HUDEP-2 (cell line): ENCODE measurements around the gene LMO7.
"Not testable (repeated sequence)": the region's sequence is repeated elsewhere in the genome, so short reads cannot be mapped to it uniquely, and the experiment has no call there.

ENCODE experiments used
- DNase-seq, 76 experiments: peaks; one replicate each; lab custom pipeline; 2025; ENCODE audit not compliant: unreplicated experiment in 76 of 76; lab: John Stamatoyannopoulos, UW

LMO7 gene

DNA sequence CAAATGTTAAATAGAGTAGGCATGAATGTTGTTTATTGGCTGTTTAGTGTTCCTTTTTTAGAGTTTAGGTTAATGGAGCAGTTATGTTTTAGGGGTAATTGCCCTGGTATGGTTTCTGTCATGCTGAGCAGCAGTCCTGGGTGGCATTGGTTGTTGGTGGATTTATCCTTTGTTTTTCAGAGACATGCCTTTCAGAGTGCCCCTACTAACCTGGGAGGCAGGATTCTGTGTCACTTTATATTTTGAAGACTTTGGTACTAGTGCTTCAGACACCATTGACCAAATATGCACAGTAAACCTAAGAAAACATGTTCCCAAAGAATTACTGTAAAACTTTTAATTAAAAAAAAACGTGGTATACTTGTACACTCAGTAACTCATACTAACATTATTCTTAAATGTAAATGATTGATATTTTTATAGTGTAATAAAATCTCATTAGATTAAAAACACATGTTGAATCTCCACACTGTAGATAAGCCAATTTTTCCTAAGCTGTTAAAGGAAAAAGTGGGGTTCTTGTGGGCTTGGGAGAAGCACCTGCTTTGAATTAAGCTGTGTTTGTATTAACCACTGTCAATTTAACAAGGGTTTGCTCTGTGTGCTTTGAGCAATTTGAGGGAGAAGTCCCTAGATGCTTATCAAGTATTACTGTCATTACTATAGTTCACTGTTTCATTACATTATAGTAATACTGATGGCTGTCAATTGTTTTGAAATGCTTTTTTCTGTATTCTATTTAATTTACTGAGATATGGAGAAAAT is 133.2 kb downstream of the LMO7 start:
- no peak for DNase-seq

DNA sequence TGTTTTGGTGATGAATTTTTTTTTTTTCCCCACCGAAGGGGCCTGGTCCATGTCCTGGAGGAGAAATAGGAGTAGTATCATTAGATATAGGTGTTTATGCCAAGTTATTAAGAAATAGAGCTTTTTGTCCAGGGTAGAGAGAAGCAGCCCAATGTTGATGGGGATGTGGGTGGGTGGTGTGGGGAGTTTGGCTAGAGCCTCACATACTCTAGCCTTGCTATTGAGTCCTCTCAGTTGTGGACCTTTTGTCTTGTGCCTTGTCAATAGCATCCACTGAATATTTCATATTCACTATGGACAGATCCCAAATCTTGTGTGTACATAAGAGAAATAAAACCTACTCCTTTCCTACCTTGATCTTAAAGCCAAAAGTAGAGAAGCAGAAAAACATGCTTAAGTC is 134.0 kb downstream of the LMO7 start:
- no peak for DNase-seq

DNA sequence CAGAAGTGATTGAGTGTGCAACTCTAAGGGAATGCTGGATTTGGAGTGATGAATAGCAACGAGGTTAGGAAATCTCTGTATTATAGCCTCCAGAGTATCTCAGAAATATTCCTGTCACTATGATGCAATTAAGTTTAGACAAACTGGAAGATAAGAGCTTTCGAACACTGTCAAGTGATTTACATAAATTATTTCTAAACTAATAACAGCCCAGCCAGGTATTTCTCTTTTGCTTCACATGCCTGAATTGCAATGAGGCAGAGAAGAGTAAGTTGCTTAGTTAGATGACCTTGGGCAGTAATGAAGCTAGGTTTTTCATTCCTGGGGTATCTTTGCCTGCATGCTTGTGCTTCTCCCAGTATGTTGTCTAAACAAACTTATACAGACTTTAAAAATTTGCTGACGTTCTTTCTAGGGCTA is 134.5 kb downstream of the LMO7 start:
- DNase-seq: no peak

DNA sequence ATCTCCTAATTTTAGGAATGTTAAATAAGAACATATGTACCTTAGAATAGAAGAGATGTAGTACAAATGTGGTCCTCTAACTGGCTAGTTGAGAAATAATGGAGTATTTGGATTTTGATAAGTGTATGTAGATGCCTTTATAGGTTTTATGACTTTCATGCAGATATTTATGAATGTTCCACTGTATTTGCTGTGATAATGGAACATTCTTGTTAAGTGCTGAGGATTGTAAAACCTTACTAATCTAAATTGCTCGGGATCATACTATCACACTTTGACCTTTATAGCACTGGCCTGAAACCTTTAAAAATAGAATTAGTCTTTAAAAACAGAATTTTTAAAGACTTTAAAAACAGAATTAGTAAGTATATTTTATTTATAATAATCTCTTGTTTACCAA is 135.1 kb downstream of the LMO7 start:
- no peak for DNase-seq

DNA sequence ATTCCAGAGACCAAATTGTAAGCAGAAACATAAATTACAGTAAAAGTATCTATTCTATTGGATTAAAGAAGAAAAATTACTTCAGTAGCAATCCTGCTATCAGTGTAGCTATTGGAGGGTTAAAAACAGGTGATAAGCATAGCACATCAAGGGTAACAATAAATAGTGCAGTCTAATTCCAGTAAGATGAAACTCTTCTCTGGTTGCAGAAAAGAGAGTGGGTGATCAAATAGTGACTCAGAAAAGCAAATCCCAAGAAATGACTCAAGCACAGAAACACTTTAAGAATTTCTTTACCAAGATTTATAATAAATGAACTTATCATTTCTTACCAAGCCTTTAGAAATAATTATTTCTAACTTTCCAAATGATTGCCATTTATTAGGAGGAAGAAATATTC is 135.7 kb downstream of the LMO7 start:
- no peak for DNase-seq

DNA sequence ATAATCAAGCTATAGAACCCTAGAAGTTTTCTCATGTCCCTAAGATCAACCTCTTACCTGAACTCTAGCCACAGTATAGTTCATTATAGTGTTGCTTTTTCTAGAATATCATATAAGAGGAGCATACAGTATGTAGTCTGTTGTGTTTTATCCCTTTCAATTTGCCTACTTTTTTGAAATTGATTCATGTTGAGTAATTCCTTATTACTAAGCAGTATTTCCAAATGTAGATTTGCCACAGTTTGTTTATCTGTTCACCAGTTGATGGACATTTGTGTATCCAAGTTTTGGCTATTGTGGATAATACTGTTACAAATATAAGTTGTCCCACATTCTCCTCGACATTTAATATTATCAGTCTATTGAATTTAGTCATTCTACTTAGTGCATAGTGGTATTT is 138.0 kb downstream of the LMO7 start:
- DNase-seq: no peak

DNA sequence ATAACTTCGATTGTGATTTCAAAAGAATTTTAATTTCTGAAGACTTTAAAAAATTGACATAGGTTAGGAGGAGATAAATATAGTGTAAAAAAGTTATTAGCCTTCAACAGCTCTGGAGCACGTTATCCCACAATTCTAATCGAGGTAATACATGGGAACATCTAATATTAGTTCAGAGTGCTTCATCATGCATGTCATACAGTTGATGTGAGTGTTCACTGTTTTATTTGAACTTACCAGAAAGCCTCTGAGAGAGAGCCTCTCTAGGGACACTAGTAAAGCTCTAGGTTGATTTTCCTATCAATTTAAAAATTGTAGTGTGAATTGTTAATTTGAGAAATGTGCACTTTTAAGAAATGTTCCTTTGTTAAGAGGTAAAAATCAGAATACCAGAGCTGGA is 140.4 kb downstream of the LMO7 start:
- DNase-seq: no peak

DNA sequence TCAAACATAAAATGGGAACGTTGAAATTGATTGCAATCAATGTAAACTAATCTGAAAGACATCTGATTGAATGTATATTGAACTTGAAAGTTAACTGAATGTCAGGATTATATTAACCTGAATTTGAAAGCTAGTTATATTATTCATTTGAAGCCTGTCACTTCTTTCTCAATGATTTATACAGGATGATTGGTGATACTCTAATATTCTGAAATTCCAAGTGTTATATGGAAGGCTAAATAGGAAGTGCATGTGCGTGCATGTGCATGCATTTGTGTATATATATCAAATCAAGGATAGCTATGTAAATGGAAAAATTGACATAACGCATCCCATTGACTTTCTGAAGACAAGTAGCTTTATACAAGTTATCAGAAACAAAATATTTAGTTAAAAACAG is 143.3 kb downstream of the LMO7 start:
- DNase-seq: no peak

DNA sequence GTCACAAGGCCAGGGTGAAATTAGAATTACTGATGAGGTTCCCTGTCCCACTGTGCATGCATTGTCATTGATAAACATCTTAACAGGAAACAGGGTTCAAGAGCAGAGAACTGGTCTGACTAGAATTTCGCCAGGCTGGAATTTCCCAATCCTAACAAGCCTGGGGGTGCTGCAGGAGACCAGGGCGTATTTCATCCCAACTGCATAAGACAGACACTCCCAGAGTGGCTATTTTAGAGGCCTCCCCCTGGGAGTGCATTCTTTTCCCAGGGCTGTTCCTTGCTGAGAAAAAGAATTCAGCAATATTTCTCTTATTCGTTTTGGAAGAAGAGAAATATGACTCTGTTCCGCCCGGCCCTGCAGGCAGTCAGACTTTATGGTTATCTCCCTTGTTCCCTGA is 144.0 kb downstream of the LMO7 start:
- DNase-seq: not testable (repeated sequence)

DNA sequence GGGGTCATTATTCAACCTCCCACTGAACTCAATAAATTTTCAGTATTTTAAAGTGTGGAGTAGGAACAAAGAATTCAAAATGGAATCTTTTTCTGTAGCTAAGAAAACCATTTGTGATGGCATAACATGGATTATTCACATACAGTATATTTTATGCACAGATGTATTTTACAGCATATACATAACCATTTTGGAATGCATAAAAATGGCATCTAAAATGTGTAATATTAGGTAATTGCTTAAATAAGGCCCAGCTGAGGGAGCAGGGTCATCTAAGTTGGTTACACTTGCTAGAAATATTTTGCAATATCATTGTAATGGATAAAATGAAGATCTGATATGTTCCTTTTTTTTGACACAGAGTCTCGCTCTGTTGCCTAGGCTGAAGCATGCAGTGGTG is 146.9 kb downstream of the LMO7 start:
- no peak for DNase-seq

DNA sequence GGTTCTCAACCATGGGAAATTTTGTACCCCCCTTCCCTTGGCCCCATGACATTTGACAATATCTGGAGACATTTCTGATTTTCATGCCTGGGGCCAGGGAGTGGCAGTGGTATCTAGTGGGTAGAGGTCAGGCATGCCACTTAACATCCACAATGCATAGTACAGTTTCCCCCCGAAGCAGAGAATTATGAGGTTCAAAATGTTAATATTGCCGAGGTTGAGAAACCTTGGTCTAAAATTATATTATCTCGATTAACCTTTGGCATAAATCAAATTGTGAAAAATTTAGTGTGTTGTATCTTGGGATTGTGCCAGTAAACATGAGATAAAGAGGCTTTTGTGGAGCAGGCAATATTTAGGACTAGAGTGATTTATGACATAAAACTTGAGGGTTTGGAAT is 147.9 kb downstream of the LMO7 start:
- DNase-seq: no peak

DNA sequence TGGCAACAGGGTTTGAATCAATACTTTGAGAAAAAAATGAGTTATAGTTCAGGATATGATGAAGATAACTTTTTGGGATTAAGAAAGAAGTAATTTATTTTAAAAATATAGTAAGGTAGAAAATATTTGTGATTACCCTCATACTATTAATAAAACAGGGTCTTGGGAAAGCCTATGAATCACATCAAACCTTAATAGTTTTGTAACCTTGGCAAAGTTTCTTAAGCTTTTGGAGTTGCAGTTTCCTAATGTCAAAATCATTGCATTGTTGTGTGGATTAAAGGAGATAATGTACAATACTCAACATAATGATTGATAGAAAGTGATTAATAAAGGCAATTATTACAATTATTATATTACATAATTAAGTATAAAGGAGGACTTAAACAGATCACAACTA is 149.0 kb downstream of the LMO7 start:
- no peak for DNase-seq

DNA sequence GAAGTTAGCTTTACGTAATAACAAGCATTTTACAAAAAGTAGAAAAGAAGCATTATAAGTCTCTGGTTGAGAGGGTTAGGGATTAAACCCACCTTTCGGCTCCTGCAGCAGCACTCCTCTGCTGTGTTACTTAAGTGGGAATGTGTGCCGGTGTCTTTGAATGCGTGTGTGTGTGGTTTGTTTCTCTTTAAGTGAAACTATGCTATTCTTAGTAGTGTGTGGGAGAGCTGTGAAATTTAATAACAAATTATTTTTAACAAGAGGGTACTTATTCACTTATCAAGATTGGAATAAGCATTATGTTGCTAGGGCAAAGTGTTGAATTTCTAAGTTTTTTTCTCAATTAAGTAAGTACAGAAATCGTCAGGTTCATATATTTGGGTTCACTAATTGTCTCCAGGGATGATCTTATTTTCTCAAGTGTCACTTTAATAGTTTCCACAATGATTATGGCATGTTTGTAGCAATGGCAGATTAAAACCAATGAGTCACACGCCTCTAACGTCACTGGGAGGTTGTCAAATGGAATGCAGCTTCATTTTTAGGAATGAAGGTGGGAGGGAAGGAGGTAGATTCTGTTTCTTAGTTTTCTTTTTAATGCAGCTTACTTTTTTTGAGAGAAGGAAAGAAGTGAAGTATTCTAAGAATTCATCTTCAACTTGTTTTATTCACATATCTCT is 151.3 kb downstream of the LMO7 start:
- no peak for DNase-seq

DNA sequence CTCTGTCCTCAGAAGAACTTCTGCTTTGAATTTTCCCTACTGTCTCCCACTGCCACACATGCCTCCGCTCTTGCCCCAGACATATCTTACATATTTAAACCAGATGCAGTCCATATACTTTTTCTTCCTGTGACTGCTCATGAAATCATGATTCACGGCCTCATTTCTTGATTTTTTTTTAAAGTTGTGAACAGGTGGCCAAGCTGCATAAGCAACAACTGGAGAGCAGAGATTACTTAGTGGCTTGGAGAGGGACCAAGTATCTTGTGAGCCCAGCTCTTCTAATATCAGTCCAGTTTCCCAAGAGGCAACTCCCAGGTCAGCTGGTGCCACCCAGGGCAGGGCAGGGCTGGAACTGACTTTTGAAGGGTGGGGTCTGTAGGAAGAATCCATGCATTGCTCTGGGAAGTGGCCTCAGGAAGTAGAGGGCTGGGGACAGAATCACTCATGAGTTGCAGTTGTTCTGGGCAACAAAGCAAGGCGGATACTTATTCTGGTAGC is 152.4 kb downstream of the LMO7 start:
- no peak for DNase-seq

DNA sequence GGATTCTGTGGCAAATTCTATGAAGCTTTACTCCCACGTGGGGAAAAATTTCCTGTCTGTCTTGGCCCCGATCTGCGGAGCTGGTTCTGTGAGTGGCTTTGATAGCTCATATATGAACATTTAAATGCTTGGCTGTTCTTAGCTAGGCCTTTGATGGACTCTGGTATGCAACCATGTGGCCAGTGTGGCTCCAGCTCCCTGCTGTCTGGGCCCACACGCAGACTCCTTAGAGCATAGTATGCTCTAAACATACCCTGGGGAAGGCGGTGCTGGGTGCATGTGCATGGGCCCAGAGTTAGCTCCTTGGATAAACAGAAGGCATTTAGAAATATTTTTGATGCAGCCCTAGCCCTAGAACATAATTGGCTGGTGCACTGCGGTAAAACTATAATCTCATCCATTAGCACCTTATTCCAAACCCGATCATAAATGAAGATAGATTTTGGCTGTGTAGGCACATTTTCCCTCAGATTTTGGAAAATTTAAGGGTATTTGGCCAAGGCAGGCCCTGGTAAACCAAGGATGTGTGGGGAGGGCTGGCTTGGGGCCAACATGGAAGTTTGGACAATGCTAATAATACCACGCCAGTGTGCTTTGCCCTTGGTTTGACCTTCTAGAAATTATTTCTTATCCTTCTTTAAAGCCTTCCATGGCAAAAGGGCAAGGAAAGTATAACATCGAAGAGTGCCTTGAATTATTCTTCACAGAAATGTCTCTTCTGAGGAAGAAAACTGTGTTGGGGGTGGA is 153.5 kb downstream of the LMO7 start:
- no peak for DNase-seq

DNA sequence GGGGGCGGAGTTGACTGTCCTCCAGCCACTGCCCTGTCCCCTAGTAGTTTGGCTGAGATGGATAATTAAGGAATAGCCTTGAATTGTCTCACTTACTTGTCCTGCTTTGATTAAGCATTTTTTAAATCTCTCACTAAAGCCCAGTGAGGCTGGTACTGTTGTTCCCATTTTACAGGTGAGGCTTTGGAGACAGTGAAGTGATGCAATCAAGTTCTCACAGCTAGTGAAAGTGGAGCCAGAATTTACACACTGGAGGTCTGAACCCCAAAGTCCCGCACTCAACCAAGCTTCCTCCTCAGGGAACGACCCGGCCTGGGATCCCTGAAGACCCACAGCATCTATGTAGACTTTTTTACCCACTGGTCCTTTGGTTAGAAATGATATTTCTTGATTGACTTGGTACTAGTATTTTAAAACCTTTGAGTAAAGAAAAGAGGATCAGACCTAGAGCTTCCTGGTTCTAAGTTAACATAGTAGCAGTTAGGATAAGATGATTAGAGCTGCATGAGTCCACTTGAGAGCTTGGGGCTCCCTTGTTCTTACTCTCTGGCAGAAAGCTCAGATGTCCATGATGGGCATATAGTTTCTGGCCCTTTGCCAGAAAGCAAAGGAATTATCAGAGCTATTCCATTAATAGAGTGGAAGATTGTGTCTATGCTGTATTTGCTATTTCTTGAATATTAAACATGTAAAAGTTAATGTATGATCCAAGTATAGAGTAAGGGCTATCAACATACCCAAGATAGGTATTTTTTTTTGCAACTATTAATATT is 154.3 kb downstream of the LMO7 start:
- no peak for DNase-seq

DNA sequence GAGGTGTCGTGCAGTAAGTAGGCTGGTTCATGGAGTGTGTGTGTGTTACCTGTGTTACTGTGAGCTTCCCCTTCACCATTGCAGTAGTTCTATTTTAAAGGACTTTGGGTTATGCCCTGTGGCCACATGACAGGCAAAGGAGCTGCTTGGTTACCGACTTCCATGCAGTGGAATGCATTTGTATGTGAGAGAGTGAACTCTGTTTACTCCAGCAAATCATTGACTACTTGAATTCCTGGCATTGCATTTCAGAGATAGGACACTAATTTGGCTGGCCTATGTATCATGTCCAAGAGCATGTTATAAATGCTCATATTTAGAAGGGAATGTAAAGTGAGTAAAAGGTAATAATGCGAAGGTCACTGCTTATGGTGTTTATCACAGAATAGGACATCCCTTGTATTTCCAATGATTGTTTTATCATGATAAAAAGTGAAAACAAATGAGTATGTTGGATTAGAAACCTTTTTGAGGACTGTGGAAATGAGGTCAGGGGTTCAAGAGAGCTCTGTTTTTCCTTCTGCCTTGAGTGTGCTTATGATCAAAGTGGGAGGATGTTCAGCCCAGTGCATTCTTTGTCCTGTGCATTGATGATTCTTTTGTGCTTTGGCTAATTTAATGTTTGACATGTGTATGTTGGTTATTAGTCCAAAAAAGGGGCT is 156.5 kb downstream of the LMO7 start:
- DNase-seq: no peak

DNA sequence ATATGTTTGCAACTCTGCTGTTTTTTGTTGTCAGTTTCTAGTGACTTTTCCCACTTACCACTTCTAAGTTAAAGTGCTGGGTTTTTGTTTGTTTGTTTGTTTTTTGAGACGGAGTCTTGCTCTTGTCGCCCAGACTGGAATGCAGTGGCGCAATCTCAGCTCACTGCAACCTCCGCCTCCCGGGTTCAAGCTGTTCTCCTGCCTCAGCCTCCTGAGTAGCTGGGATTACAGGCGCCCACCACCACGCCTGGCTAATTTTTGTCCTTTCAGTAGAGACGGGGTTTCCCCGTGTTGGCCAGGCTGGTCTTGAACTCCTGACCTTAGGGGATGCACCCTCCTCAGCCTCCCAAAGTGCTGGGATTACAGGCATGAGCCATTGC is 157.0 kb downstream of the LMO7 start:
- DNase-seq: not testable (repeated sequence)

DNA sequence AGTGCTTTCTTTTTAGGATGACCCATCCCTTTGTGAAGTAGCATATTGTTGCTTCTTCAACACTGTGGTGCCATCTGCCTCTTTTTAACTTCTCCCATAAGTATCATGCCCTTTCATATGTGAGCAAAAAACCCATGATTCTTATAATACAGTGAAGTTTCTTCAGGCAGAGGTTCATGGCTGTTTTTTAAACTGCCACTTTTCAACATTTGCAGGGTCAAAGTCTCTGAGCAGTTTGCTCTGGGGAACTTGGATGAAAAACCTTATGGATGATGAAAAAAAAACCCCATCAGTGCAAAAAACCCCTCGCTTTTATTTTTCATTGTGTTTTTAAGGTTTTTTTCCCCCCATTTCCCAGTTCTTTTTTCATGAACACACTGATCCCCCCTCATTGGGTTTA is 158.5 kb downstream of the LMO7 start:
- no peak for DNase-seq

DNA sequence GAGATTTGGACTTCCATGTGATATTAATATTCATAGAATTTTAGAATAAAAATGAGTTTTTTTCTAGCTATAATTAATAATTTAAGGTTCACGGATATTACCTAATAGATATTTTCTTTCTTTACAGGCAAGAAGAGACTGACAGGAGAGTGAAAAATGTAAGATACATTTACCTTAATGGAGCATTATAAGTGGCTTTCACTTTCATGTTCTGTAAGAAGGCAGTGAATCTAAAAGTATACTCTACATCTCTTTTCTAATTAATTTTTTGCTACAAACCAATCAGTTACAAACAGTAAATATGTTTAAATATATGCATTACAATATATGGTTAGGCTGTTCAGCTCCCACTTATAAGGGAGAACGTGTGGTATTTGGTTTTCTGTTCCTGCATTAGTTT is 159.1 kb downstream of the LMO7 start:
- DNase-seq: no peak
